Endodermal cell (in vitro differentiated cells): ENCODE data around the gene ACP7. TPM values are rescaled to one million over a fixed set of nuclear protein-coding genes. Genes with fewer than 3 reads are reported as not detected.

ENCODE experiments used
- DNase-seq: peaks from one replicate; pipeline ENCODE4 v3.0.0-alpha.2; 2017
- H3K27ac ChIP-seq: 2 replicates; pipeline ENCODE4 v1.5.1; 2013; ENCODE audit warnings: mild to moderate bottlenecking, low read depth, low read length, moderate library complexity
- H3K27me3 ChIP-seq: 2 replicates; pipeline ENCODE4 v1.6.1; 2013; ENCODE audit warnings: mild to moderate bottlenecking, low read length, moderate library complexity; ENCODE audit not compliant: insufficient read depth, control insufficient read depth, poor library complexity, severe bottlenecking
- H3K36me3 ChIP-seq: 2 replicates; pipeline ENCODE4 v1.7.0; 2013; ENCODE audit warnings: mild to moderate bottlenecking, low read length, moderate library complexity; ENCODE audit not compliant: control insufficient read depth, insufficient read depth
- H3K4me1 ChIP-seq: one replicate; pipeline ENCODE4 v1.7.0; 2013; ENCODE audit warnings: low read length; ENCODE audit not compliant: control insufficient read depth, insufficient read depth
- H3K4me3 ChIP-seq: 2 replicates; pipeline ENCODE4 v1.5.1; 2013; ENCODE audit warnings: mild to moderate bottlenecking, low read length, moderate library complexity
- H3K9ac ChIP-seq: 2 replicates; pipeline ENCODE4 v1.6.1; 2013; ENCODE audit warnings: mild to moderate bottlenecking, low read length, moderate library complexity; ENCODE audit not compliant: poor library complexity, severe bottlenecking; ENCODE audit errors: extremely low read depth
- H3K9me3 ChIP-seq: 2 replicates; pipeline ENCODE4 v1.6.1; 2013; ENCODE audit warnings: mild to moderate bottlenecking, low read length, moderate library complexity; ENCODE audit not compliant: control insufficient read depth
- H3K27ac Mint-ChIP-seq: 2 replicates; pipeline ENCODE4 v1.8.0; 2020; ENCODE audit warnings: mixed read lengths
- H3K27me3 Mint-ChIP-seq: 2 replicates; pipeline ENCODE4 v1.8.0; 2021; ENCODE audit warnings: mild to moderate bottlenecking, mixed read lengths; ENCODE audit not compliant: insufficient read depth
- H3K36me3 Mint-ChIP-seq: 2 replicates; pipeline ENCODE4 v1.8.0; 2020; ENCODE audit warnings: low read depth, mixed read lengths
- H3K4me1 Mint-ChIP-seq: 2 replicates; pipeline ENCODE4 v1.8.0; 2020; ENCODE audit warnings: mixed read lengths
- H3K4me3 Mint-ChIP-seq: 2 replicates; pipeline ENCODE4 v1.8.0; 2020; ENCODE audit warnings: mild to moderate bottlenecking, moderate library complexity, mixed read lengths
- H3K9me3 Mint-ChIP-seq: 2 replicates; pipeline ENCODE4 v1.8.0; 2020; ENCODE audit warnings: mild to moderate bottlenecking, mixed read lengths
- CTCF ChIP-seq: fragments of 200-600 bp; sonication (generic); conservative IDR thresholded peaks from 2 replicates; pipeline ENCODE4 v1.5.0; 2021; ENCODE audit warnings: antibody characterized with exemption, mild to moderate bottlenecking
- WGBS, 2 experiments: methylation state at CpG; one replicate each; pipeline versions ENCODE4 v1.1.5 to v1.1.7; 2013; ENCODE audit warnings: missing lambda C conversion rate in 2 of 2, mixed read lengths in 1 of 2; ENCODE audit not compliant: insufficient coverage in 1 of 2, insufficient read length in 1 of 2; 5-methylcytosine and 5-hydroxymethylcytosine counted together
- total RNA-seq, 2 donors: library from RNA; stranded (reverse); fragmentation: NEBNext Ultra II Directional in 1 of 2; extraction: Animal tissue kit (Norgen Biotek cat#: 25700) in 1 of 2; gene quantifications; 2 replicates in 1 of 2; 3 replicates in 1 of 2; pipeline ENCODE4 v1.2.1, GENCODE V29; 2021

Gene ACP7
- total RNA-seq, 2 donors from 2014 or later, result 0.29 TPM; not detected in 1

- Mint-ChIP-seq H3K9me3 (peaks cover 9% of the 10 kb centered on the region), H3K27ac (no peak overlapping the region), H3K36me3 (peaks cover 10% of the 10 kb centered on the region), H3K4me1 (peaks cover 15% of the 10 kb centered on the region), H3K4me3 (no peak overlapping the region), H3K27me3 (no peaks in the 10 kb centered on the region)
- H3K9me3 ChIP-seq, result peaks cover 9% of the 10 kb centered on the region
- H3K27me3 ChIP-seq, result no peaks in the 10 kb centered on the region
- H3K27ac ChIP-seq, result no peak overlapping the region
- no peak for DNase-seq
- 98% methylated on average over 2 of the region's 3 CpGs; no CpG with 5 or more reads in 1 of the 2 experiments for WGBS, 2 experiments
- no peak overlapping the region for H3K9ac ChIP-seq
- H3K4me1 ChIP-seq, result peaks cover 4% of the 10 kb centered on the region
- H3K36me3 ChIP-seq, result peaks cover 9% of the 10 kb centered on the region
- no peak for TF ChIP-seq CTCF
- no peak overlapping the region for H3K4me3 ChIP-seq
Measured at GRCh38 chr19:39147480-39147879, 63.3 kb downstream of the ACP7 start.

GRCh38 chr19:39148939-39149529 is 64.9 kb downstream of the ACP7 start:
- Mint-ChIP-seq H3K4me1 (peaks cover 16% of the 10 kb centered on the region), H3K4me3 (no peak overlapping the region), H3K36me3 (peaks cover 13% of the 10 kb centered on the region), H3K9me3 (peaks cover 9% of the 10 kb centered on the region), H3K27me3 (no peaks in the 10 kb centered on the region), H3K27ac (no peak overlapping the region)
- peaks cover 9% of the 10 kb centered on the region for H3K36me3 ChIP-seq
- no peak overlapping the region for H3K4me3 ChIP-seq
- no peaks in the 10 kb centered on the region for H3K27me3 ChIP-seq
- no peak overlapping the region for H3K27ac ChIP-seq
- no peak for TF ChIP-seq CTCF
- DNase-seq, result no peak
- H3K4me1 ChIP-seq, result peaks cover 4% of the 10 kb centered on the region
- WGBS, 2 experiments, result 93 to 94% methylated on average over 8 to 10 of the region's 10 CpGs
- H3K9me3 ChIP-seq, result peaks cover 9% of the 10 kb centered on the region
- H3K9ac ChIP-seq, result no peak overlapping the region

- WGBS, 2 experiments, result 89 to 96% methylated on average over 7 to 8 of the region's 8 CpGs
- DNase-seq, result no peak
- Mint-ChIP-seq H3K9me3 (peaks cover 9% of the 10 kb centered on the region), H3K27ac (peak overlapping the region; percentile 44), H3K4me1 (peaks cover 15% of the 10 kb centered on the region), H3K36me3 (peaks cover 13% of the 10 kb centered on the region), H3K27me3 (no peaks in the 10 kb centered on the region), H3K4me3 (no peak overlapping the region)
- no peaks in the 10 kb centered on the region for H3K27me3 ChIP-seq
- peaks cover 9% of the 10 kb centered on the region for H3K9me3 ChIP-seq
- no peak for TF ChIP-seq CTCF
- no peak overlapping the region for H3K4me3 ChIP-seq
- no peak overlapping the region for H3K27ac ChIP-seq
- H3K36me3 ChIP-seq, result peaks cover 9% of the 10 kb centered on the region
- no peaks in the 10 kb centered on the region for H3K4me1 ChIP-seq
- no peak overlapping the region for H3K9ac ChIP-seq
Measured at GRCh38 chr19:39150235-39150634, 66.1 kb downstream of the ACP7 start.
